MG63 (cell line): ENCODE results near the gene PABPC4L. TPM values are rescaled to one million over a fixed set of nuclear protein-coding genes. Genes with fewer than 3 reads are reported as not detected.
"Not testable (repeated sequence)": the region's sequence is repeated elsewhere in the genome, so short reads cannot be mapped to it uniquely, and the experiment has no call there.

ENCODE experiments used
- DNase-seq: peaks from one replicate; pipeline ENCODE4 v3.0.0-alpha.2; 2020
- H3K27me3 ChIP-seq: fragments of 250-450 bp; sonication (Bioruptor Pico); 2 replicates; pipeline ENCODE4 v1.5.1; 2020; ENCODE audit warnings: mild to moderate bottlenecking, moderate library complexity
- H3K36me3 ChIP-seq: fragments of 250-450 bp; sonication (Bioruptor Pico); 2 replicates; pipeline ENCODE4 v1.5.1; 2020; ENCODE audit warnings: mild to moderate bottlenecking, moderate library complexity
- H3K4me3 ChIP-seq: fragments of 250-450 bp; sonication (Bioruptor Pico); 2 replicates; pipeline ENCODE4 v1.5.1; 2020; ENCODE audit warnings: mild to moderate bottlenecking, moderate library complexity
- H3K9me3 ChIP-seq: fragments of 250-450 bp; sonication (Bioruptor Pico); 2 replicates; pipeline ENCODE4 v1.5.1; 2020; ENCODE audit warnings: mild to moderate bottlenecking, moderate library complexity
- total RNA-seq: library from RNA; depleted of rRNA; stranded (reverse); fragments of >200 nt; shearing (Covaris generic); gene quantifications from 2 replicates; pipeline ENCODE4 v1.2.3, GENCODE V29; 2014; ENCODE audit warnings: low replicate concordance; rRNA removed

PABPC4L gene
- under 0.01 TPM in 1 of 2 replicates, not detected in the other for total RNA-seq

DNA sequence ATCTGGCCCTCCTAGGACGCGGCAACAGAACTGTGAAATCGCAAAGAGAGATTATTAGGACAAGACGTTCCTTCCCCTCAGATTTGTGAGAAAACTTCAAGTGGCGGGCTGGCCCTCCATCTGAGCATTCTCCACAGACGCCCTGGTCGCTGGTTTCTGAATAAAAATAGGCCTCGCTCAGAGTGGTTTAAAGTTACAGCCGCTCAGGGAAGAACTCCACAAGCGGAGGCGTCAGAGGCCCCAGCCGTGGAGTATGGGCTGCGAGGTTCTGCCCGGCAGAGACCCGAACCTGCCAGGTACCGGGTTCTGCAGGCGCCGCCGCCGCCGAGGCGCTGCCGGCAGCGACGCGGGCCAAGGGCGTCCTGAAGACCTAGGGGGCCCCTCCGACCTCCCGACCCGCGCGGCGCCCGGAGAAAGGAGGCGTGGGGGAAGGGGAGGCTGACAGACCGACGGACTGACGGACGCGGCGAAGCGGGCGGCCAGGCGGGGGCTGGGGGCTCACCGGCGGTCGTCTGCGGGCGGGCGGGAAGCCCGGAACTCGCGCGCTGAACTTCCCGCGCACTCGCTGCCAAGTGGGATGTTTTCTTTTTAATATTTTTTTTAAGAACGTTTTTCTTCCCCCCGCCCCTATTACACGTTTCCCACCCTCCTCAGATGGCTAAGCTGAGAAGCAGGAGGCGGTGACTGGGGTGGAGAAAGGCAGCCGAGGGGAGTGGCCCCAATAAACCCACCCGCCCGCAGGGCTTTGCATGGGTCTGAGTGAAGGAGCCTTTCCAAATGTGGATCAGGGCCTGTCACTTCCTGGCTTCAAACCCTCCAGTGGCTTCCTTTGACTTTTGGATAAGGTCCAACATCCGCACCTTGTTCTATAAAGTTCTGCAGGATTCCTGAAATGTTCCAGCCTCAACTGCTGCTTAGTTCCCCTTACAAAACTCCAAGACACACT, at the start of gene PABPC4L:
PABPC4L (minus strand) TSS at position 574 of the 946 bp plus-strand sequence. CDS start 770 bp downstream, outside the sequence.
- H3K36me3 ChIP-seq, result no peaks in the 10 kb centered on the region
- no peaks in the 10 kb centered on the region for H3K27me3 ChIP-seq
- H3K4me3 ChIP-seq, result peak within 1 kb of the TSS; percentile 47
- DNase-seq, result peak; percentile 21
- no peaks in the 10 kb centered on the region for H3K9me3 ChIP-seq

DNA sequence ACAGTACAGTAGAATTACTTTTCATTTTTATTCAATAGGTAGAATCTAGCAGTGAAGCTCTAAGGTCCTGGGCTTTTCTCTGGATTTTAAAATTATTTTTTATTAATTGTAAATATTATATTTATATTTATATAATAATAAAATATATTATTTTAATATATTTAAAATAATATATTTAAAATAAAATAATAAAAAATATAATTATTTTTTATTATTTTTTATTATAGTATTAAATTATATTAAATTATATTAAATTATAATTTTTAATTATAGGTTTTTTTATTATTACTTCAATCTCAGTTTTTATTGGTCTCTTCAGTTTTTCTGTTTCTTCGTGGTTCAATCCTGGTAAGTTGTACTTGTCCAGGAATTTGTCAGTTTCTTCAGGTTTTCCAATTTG, 49.7 kb upstream of the PABPC4L start:
- Histone ChIP-seq H3K27me3 (no peaks in the 10 kb centered on the region), H3K4me3 (no peak overlapping the region), H3K9me3 (no peaks in the 10 kb centered on the region), H3K36me3 (no peaks in the 10 kb centered on the region)
- no peak for DNase-seq

DNA sequence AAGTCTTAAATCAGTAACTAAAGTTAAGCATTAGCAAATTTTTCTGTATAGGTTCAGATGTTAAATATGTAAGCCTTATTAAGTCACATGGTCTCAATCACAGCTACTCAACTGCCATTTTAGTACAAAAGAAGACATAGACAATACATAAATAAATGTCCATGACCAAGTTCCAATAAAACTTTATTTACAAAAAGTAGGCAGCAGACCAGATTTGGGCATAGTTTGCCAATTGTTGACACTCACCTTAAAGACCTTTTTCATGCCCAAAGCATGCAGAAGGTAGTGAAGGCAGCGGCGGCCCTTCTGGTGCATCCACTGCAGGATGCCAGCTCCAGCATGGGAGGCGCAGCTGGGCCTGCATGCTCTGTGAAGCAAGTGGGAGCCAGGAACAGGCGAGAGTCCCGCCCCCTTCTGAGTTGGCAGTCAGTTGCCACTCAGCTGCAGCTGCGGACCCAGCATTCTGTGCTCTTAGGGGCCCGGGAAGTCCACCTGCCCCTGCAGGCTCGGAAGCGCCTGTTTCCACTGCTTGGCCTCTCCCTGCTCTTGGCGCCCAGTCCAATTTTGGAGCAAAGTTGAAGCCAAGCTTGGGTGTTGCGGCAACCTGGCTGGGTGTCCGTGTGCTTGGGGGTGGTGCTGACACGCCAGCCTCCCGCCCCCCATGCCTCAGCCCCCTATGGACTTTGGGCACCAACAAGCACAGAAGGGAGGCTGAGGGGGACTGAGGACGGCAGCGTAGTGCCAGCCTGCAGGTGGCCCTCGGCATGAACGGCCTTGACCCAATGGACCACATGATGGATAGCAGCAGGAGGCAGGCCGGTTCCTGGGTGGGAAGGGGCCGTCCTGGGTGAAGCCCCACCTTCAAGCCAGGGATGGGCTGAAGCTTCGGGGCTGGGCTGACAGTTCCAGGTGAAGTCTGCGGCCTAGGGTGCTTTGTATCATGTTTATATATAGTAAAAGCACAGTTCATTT, 42.4 kb upstream of the PABPC4L start:
- no peaks in the 10 kb centered on the region for H3K36me3 ChIP-seq
- no peaks in the 10 kb centered on the region for H3K27me3 ChIP-seq
- no peak overlapping the region for H3K4me3 ChIP-seq
- DNase-seq, result no peak
- H3K9me3 ChIP-seq, result no peaks in the 10 kb centered on the region

DNA sequence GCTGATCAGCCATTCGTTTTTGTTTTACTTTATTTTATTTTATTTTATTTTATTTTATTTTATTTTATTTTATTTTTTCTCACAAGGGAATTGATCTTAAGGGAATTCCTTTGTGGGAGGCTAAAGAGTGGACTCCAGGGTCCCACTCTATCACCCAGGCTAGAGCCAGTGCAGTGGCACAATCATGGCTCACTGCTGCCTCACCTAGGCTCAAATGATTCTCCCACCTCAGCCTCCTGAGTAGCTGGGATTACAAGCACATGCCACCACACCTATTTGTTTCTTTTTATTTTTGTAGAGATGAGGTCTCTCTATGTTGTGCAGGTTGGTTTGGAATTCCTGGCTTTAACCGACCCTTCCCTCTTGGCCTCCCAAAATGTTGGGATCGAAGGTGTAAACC, 17.5 kb upstream of the PABPC4L start:
- H3K27me3 ChIP-seq, result no peaks in the 10 kb centered on the region
- no peak for DNase-seq
- H3K4me3 ChIP-seq, result no peak overlapping the region
- no peaks in the 10 kb centered on the region for H3K9me3 ChIP-seq
- no peaks in the 10 kb centered on the region for H3K36me3 ChIP-seq

DNA sequence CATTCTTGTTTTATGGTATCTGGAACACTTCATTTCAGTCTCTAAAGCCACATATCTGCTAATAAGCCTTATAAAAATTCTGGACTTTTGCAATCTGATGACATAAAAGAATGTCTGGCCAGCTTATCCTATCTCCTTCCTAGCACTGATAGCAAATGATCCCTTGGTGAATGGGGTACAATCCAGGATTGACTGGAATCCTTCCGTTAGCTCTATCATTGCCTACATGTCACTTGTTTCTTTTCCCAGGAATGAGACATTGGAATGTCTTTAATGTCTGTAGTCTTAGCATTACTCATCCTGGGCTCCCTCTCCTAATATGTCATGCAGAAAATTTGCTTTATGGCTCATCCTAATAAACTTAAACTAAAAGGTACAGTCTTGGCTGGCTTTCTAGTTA, 14.8 kb upstream of the PABPC4L start:
- no peaks in the 10 kb centered on the region for H3K27me3 ChIP-seq
- no peak overlapping the region for H3K4me3 ChIP-seq
- H3K9me3 ChIP-seq, result no peaks in the 10 kb centered on the region
- H3K36me3 ChIP-seq, result no peaks in the 10 kb centered on the region
- DNase-seq, result no peak

DNA sequence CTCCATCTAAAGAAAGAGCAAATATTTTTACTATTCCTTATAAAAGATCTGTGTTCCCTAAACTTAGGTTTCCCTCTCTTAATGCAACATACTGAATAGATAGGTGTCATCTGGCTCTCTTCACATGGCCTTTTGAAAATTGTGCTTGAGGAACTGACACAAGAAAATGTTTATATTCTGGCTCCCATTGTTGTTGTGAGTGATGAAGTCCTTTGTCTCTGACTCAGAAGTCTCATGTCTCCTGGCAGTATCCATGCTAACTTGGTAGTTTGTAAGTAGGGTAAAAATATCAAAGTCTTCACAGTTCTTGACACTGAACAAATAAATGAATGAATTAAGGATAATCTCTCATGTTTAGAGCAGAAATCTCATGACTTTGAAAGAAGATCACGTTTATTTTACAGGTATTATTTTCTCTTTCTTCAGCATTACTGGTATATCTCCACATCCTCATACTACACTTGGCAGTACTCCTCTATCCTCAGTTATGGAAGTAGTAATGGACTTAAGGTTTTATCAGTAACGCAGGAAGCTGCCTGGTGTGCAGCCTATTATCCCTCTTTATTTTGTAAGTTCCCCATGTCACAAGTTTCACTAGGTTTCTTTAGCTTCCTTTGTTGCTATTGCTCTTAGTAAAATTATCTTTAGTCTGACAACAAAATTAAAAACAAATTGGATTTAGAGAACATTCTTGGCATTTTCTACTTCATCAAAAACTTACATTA, 14.2 kb upstream of the PABPC4L start:
- H3K9me3 ChIP-seq, result no peaks in the 10 kb centered on the region
- H3K27me3 ChIP-seq, result no peaks in the 10 kb centered on the region
- H3K36me3 ChIP-seq, result no peaks in the 10 kb centered on the region
- DNase-seq, result no peak
- no peak overlapping the region for H3K4me3 ChIP-seq

DNA sequence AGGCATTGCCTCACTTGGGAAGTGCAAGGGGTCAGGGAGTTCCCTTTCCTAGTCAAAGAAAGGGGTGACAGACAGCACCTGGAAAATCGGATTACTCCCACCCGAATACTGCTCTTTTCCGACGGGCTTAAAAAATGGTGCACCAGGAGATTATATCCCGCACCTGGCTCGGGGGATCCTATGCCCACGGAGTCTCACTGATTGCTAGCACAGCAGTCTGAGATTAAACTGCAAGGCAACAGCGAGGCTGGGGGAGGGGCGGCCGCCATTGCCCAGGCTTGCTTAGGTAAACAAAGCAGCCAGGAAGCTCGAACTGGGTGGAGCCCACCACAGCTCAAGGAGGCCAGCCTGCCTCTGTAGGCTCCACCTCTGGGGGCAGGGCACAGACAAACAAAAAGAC, 6.4 kb upstream of the PABPC4L start:
- not testable (repeated sequence) for H3K27me3 ChIP-seq, H3K4me3 ChIP-seq, H3K9me3 ChIP-seq, DNase-seq, H3K36me3 ChIP-seq

DNA sequence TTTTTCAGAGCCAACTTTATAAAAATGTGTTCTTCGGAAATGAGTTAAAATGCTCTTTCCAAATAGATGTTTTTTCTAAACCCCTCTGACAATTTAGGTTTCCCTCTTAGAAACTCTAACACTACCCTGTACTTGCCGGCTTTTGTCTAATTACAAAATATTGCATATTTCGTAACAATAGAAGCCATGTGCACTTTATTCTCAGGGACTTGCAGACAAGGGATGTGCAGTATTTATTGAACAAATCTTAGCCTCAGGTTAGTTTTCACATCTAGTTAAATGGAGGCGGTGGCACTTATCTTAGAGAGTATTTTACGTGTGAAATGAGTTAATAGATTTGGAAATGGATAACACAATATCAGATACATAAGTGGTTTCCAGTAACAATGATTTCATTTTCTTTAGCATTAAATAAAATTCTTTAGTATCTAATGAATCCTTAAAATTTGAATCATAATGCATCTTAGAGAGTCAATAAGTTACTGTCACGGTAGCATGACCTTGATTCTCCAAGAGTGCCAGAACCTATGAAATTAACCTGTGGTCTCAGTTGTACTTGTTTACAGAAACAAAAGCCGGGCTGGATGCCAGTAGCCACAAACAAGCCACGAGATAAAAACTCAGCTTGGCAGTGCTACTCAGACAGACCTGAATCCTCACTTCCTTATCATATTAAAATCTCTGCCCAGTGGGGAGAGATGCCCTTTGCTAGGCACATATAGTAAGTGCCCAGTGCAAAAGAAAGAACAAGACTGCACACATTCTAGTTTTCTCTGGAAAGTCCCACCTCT, 772 bp upstream of the PABPC4L start:
- H3K9me3 ChIP-seq, result no peaks in the 10 kb centered on the region
- no peaks in the 10 kb centered on the region for H3K27me3 ChIP-seq
- no peaks in the 10 kb centered on the region for H3K36me3 ChIP-seq
- peak overlapping the region; percentile 47 for H3K4me3 ChIP-seq
- no peak for DNase-seq

DNA sequence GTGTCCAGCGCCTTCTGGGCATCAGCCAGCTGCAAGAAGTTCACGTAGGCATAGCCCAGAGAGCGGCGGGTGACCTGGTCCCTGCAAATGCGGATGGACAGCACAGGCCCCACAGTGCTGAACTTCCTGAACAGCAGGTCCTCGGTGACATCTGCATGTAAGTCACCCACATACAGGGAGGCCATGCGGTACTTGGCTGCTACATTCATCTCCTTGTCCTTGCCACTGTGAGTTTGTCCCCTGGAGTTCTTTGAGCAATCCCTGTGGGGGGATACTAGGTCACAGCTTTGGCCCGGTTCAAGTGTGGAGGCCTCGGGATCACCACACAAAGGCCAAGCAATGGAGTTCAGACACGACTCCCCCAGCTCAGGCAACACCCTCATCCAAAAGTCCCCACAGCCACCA, 776 bp downstream of the PABPC4L start:
- Histone ChIP-seq H3K4me3 (peak overlapping the region; percentile 47), H3K36me3 (no peaks in the 10 kb centered on the region), H3K27me3 (no peaks in the 10 kb centered on the region), H3K9me3 (no peaks in the 10 kb centered on the region)
- DNase-seq, result no peak

DNA sequence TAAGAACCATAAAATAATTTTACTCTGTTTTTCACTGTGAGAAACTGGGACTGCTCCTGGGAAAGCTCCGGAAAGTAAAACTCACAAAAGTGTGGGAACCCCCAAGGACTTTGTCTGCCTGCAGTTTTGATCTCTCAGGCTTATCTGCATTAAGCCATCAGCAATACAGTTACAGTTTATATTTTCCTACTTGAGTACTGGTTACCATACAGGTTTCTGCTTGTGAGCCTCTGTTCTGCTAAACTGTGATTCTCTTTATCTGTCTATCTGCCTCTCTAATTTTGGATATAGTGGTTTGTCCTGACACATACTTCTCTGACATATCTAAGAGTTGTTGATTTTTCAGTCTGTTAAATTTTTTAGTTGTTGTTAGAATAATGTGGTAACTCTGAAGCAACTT, 11.6 kb downstream of the PABPC4L start:
- Histone ChIP-seq H3K9me3 (no peaks in the 10 kb centered on the region), H3K4me3 (no peak overlapping the region), H3K27me3 (no peaks in the 10 kb centered on the region), H3K36me3 (no peaks in the 10 kb centered on the region)
- no peak for DNase-seq

DNA sequence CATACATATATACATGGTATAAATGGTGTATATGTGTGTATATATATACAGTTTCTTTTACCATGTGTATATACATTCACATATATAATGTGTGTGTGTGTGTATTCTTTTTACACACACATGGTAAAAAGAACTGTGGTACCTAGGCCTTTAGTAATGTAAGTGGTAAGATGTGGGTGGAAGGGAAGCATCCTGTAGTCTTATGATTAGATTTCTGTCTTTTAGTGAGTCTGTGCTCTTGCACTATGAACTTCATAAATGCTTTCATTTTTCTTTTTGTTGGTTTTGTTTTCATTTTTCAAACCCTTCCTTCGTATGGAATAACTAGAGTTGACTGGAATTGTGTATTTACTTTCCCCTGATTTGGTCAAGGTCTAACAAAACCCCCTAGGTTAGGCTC, 12.1 kb downstream of the PABPC4L start:
- Histone ChIP-seq H3K4me3 (no peak overlapping the region), H3K27me3 (no peaks in the 10 kb centered on the region), H3K9me3 (no peaks in the 10 kb centered on the region), H3K36me3 (no peaks in the 10 kb centered on the region)
- DNase-seq, result no peak

DNA sequence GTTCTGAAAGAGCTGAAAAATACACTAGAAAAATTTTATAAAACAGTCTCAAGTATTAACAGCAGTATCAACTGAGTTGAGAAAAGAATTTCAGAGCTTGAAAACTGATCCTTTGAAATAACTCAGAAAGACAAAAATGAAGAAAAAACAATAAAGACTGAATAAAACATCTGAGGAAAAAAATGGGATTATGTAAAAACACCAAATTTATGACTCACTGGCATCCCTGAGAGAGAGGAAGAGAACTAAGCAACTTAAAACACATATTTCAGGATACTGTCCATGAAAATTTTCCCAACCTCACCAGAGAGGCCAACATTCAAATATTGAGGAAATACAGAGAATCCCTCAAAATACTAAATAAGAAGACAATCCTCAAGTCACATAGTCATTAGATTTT, 22.9 kb downstream of the PABPC4L start:
- no peaks in the 10 kb centered on the region for H3K36me3 ChIP-seq
- no peaks in the 10 kb centered on the region for H3K9me3 ChIP-seq
- DNase-seq, result no peak

DNA sequence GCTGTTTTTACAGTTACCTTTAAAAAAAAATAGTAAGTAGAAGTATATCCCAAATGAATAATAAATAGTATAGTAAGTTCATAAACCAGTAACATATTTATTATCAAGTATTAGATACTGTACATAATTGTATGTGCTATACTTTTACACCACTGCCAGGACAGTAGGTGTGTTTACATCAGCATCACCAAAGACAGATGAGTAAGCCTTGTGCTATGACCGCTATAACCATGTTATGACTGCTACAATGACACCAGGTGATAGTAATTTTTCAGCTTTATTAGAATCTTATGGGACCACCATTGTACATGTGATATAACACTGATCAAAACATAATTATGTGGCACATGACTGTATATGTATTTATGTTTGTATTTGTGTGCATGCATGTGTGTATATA, 27.3 kb downstream of the PABPC4L start:
- Histone ChIP-seq H3K36me3 (no peaks in the 10 kb centered on the region), H3K9me3 (no peaks in the 10 kb centered on the region), H3K27me3 (no peaks in the 10 kb centered on the region), H3K4me3 (no peak overlapping the region)
- DNase-seq, result no peak

More for the DNA sequence above, 22.9 kb downstream of the PABPC4L start:
- Histone ChIP-seq H3K4me3 (no peak overlapping the region), H3K27me3 (no peaks in the 10 kb centered on the region)

DNA sequence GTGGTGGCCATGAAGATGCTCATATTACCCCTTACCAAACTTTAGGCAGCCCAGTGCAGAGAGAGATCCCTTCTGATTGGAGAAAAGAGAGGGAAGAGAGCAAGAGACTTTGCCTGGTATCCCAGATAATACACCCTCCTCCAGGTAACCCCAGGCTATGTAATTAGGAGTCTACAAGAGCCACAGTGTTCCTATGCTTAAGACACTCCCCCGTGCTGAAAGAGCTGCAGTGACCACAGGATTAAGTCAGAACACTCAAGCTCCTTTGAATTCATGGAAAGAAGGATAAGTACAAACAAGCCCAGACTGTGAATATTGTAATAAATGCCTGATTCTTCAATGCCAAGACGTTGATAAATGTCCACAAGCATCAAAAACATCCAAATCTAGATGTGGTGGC, 41.4 kb downstream of the PABPC4L start:
- Histone ChIP-seq H3K9me3 (no peaks in the 10 kb centered on the region), H3K36me3 (no peaks in the 10 kb centered on the region), H3K4me3 (no peak overlapping the region), H3K27me3 (no peaks in the 10 kb centered on the region)
- DNase-seq, result no peak

DNA sequence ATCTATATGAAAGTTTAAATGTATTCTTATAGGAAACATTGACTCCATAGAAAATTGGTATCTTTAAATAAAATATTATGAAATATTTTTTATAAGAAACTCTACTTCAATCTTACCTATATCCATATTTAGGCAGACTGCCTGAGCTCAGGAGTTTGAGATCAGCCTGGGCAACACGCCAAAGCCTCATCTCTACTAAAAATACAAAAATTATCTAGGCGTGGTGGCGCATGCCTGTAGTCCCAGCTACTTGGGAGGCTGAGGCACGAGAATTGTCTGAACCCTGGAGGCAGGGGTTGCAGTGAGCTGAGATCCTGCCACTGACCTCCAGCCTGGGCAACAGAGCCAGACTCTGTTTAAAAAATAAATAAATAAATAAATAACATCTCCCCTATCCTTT, 47.5 kb downstream of the PABPC4L start:
- Histone ChIP-seq H3K4me3 (no peak overlapping the region), H3K36me3 (no peaks in the 10 kb centered on the region), H3K27me3 (no peaks in the 10 kb centered on the region), H3K9me3 (no peaks in the 10 kb centered on the region)
- DNase-seq, result no peak

DNA sequence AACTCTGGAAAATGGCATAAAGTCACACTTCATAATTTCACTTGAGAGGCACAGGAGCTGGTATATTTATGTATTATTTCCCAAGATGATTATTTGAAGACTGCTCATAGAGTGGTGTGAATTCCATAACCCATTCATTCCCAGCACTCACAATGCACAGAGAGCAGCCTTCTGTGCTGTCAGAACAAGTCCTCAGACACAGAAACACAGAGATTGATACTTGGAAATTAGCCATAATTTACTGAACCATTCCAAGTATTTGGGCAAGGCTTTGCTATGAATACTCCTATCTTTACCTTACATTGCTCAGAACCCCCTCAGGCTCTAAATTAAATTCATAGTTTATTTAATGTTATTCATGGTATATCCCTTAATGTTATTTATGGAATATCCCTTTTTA, 53.6 kb downstream of the PABPC4L start:
- no peak overlapping the region for H3K4me3 ChIP-seq
- no peaks in the 10 kb centered on the region for H3K9me3 ChIP-seq
- DNase-seq, result no peak
- no peaks in the 10 kb centered on the region for H3K27me3 ChIP-seq
- no peaks in the 10 kb centered on the region for H3K36me3 ChIP-seq
